ENCODE data around the gene NTRK2.

- TF ChIP-seq ZNF8 (CRISPR knock-in tag; IDR thresholded peaks at IDR 0.05) (no peak), ZNF565 (CRISPR knock-in tag; conservative IDR thresholded peaks at IDR 0.05; ENCODE audit: low read depth) (no peak), ZNF70 (CRISPR knock-in tag; IDR thresholded peaks at IDR 0.05) (no peak), BACH2 (CRISPR knock-in tag; IDR thresholded peaks at IDR 0.05; ENCODE audit: borderline replicate concordance) (no peak), ZFP3 (CRISPR knock-in tag; IDR thresholded peaks at IDR 0.05) (no peak), ARNTL (CRISPR knock-in tag; IDR thresholded peaks at IDR 0.05; ENCODE audit: borderline replicate concordance, low read depth) (no peak), ZFP30 (CRISPR knock-in tag; IDR thresholded peaks at IDR 0.05) (no peak), ESRRG (CRISPR knock-in tag; IDR thresholded peaks at IDR 0.05) (no peak), PATZ1 (CRISPR knock-in tag; IDR thresholded peaks at IDR 0.05; ENCODE audit: borderline replicate concordance) (no peak), OSR1 (CRISPR knock-in tag; IDR thresholded peaks at IDR 0.05) (no peak), PPARA (CRISPR knock-in tag; IDR thresholded peaks at IDR 0.05; ENCODE audit: borderline replicate concordance) (no peak), CSDC2 (CRISPR knock-in tag; IDR thresholded peaks at IDR 0.05) (no peak)
- TF ChIP-seq, protein P1, sequence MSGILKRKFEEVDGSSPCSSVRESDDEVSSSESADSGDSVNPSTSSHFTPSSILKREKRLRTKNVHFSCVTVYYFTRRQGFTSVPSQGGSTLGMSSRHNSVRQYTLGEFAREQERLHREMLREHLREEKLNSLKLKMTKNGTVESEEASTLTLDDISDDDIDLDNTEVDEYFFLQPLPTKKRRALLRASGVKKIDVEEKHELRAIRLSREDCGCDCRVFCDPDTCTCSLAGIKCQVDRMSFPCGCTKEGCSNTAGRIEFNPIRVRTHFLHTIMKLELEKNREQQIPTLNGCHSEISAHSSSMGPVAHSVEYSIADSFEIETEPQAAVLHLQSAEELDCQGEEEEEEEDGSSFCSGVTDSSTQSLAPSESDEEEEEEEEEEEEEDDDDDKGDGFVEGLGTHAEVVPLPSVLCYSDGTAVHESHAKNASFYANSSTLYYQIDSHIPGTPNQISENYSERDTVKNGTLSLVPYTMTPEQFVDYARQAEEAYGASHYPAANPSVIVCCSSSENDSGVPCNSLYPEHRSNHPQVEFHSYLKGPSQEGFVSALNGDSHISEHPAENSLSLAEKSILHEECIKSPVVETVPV (CRISPR knock-in tag; IDR thresholded peaks at IDR 0.05): no peak
- TF ChIP-seq, protein P2, sequence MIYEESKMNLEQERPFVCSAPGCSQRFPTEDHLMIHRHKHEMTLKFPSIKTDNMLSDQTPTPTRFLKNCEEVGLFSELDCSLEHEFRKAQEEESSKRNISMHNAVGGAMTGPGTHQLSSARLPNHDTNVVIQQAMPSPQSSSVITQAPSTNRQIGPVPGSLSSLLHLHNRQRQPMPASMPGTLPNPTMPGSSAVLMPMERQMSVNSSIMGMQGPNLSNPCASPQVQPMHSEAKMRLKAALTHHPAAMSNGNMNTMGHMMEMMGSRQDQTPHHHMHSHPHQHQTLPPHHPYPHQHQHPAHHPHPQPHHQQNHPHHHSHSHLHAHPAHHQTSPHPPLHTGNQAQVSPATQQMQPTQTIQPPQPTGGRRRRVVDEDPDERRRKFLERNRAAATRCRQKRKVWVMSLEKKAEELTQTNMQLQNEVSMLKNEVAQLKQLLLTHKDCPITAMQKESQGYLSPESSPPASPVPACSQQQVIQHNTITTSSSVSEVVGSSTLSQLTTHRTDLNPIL (CRISPR knock-in tag; IDR thresholded peaks at IDR 0.05; ENCODE audit: low read depth): no peak
These were observed 143.3 kb downstream of the NTRK2 start for GRCh38 chr9:84812847-84813246.
